ENCODE results near the gene PRICKLE3. TPM values are rescaled to one million over a fixed set of nuclear protein-coding genes. Genes with fewer than 3 reads are reported as not detected.

PRICKLE3 gene
- polyA plus RNA-seq, 2 of the 4 experiments (the other 2 are of a cell fraction), result 7.9 to 14.0 TPM

GRCh38 chrX:49220100-49220499, 33.9 kb upstream of the PRICKLE3 start:
- FAIRE-seq, result no peak
- CTCF ChIA-PET, result interaction anchor here (0.8 kb wide), 1 partner anchor 247 kb away, joined by 3 read pairs; no protein-coding TSS in a partner anchor
- H3K9me3 ChIP-seq, result no peaks in the 10 kb centered on the region
- POLR2A ChIA-PET, result no interaction called here
- H3K4me3 ChIP-seq, result no peak overlapping the region
- H3K4me1 ChIP-seq, result no peaks in the 10 kb centered on the region
- no peak for DNase-seq (ENCODE audit: low read depth in 1 of 2, low spot score in 1 of 2)
- H3K27ac ChIP-seq, result no peak overlapping the region
- no peak overlapping the region for H3K4me2 ChIP-seq
- no peak for ATAC-seq
- TF ChIP-seq RARB (CRISPR knock-in tag; IDR thresholded peaks at IDR 0.05) (no peak), HOXA7 (CRISPR knock-in tag; IDR thresholded peaks at IDR 0.05) (no peak), EP300 (IDR thresholded peaks at IDR 0.05) (no peak), E2F6 (IDR thresholded peaks at IDR 0.05; ENCODE audit: borderline replicate concordance, low read depth) (no peak), HOXB5 (CRISPR knock-in tag; IDR thresholded peaks at IDR 0.05) (no peak), CBX2 (IDR thresholded peaks at IDR 0.05; ENCODE audit: borderline replicate concordance, low read depth) (no peak), NFE2L2 (conservative IDR thresholded peaks at IDR 0.05; ENCODE audit: low read length) (no peak), EHF (CRISPR knock-in tag; IDR thresholded peaks at IDR 0.05) (no peak), ZNF302 (CRISPR knock-in tag; IDR thresholded peaks at IDR 0.05) (no peak), ESRRA (IDR thresholded peaks at IDR 0.05; ENCODE audit: borderline replicate concordance, low read length) (no peak), PHF8 (IDR thresholded peaks at IDR 0.05; ENCODE audit: borderline replicate concordance, low read depth) (no peak), NPAS2 (CRISPR knock-in tag; IDR thresholded peaks at IDR 0.05; ENCODE audit: borderline replicate concordance) (no peak), PBX3 (IDR thresholded peaks at IDR 0.05) (no peak)

- 55% methylated on average over 11 of the region's 14 CpGs for WGBS (ENCODE audit: missing lambda C conversion rate)
- Histone ChIP-seq H3K9me3 (no peaks in the 10 kb centered on the region), H3K27ac (no peak overlapping the region), H3K4me1 (no peaks in the 10 kb centered on the region), H3K4me3 (no peak overlapping the region), H3K4me2 (no peak overlapping the region)
- no peak for ATAC-seq
- no peak for TF ChIP-seq CBX8 (IDR thresholded peaks at IDR 0.05)
- TF ChIP-seq ATOH8 (CRISPR knock-in tag; IDR thresholded peaks at IDR 0.05; ENCODE audit: low read depth), result no peak
- no peak for TF ChIP-seq RFX5 (IDR thresholded peaks at IDR 0.05)
- no peak for TF ChIP-seq FOSB (CRISPR knock-in tag; IDR thresholded peaks at IDR 0.05)
- no peak for TF ChIP-seq RCOR1 (IDR thresholded peaks at IDR 0.05; ENCODE audit: low read depth, low read length)
- TF ChIP-seq HOXA7 (CRISPR knock-in tag; IDR thresholded peaks at IDR 0.05), result no peak
- TF ChIP-seq BCL3 (IDR thresholded peaks at IDR 0.05), result no peak
- TF ChIP-seq MAX (IDR thresholded peaks at IDR 0.05), result no peak
- TF ChIP-seq SMC3 (IDR thresholded peaks at IDR 0.05), result no peak
- no peak for TF ChIP-seq RAD21 (conservative IDR thresholded peaks at IDR 0.05 in 1 of 2, IDR thresholded peaks at IDR 0.05 in 1 of 2)
- TF ChIP-seq MAFK (IDR thresholded peaks at IDR 0.05; ENCODE audit: partially characterized antibody), result no peak
- CTCF ChIA-PET, result no interaction called here
- FAIRE-seq, result no peak
- POLR2A ChIA-PET, result no interaction called here
- DNase-seq (ENCODE audit: low read depth in 1 of 2, low spot score in 1 of 2), result no peak
Observed at GRCh38 chrX:49214996-49215526, 28.9 kb upstream of the PRICKLE3 start.

All from A549 (cell line).